NCI-H146 treated with DMSO at 0.1 percent for 48 hours (cell line): ENCODE data around the gene TMEM33.
"Not testable (repeated sequence)": the region's sequence is repeated elsewhere in the genome, so short reads cannot be mapped to it uniquely, and the experiment has no call there.

ENCODE experiments used
- DNase-seq: peaks from one replicate; lab custom pipeline; 2025; ENCODE audit not compliant: unreplicated experiment; lab: John Stamatoyannopoulos, UW

Gene TMEM33, protein sequence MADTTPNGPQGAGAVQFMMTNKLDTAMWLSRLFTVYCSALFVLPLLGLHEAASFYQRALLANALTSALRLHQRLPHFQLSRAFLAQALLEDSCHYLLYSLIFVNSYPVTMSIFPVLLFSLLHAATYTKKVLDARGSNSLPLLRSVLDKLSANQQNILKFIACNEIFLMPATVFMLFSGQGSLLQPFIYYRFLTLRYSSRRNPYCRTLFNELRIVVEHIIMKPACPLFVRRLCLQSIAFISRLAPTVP

DNA sequence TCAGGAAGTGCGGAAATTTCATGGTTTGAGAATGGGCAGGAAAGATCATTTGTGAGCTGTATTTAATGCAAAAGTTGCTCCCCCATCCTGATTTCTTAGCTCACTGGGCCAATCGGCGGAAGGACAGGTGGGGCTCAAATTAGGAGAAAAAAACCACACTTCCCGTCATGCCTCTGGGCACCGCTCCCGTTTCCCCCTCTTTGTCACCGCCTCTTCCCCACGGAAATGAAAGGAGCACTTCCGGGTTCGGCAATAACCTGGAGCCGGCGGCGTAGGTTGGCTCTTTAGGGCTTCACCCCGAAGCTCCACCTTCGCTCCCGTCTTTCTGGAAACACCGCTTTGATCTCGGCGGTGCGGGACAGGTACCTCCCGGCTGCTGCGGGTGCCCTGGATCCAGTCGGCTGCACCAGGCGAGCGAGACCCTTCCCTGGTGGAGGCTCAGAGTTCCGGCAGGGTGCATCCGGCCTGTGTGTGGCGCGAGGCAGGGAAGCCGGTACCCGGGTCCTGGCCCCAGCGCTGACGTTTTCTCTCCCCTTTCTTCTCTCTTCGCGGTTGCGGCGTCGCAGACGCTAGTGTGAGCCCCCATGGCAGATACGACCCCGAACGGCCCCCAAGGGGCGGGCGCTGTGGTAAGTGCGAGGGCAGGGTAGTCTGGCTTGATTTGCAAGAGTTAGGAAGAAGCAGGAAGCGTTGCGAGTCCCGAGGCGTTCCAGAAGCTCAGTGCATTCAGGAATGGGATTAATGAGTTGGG, at the start of gene TMEM33:
TMEM33 (plus strand) TSS at position 529 of the 751 bp plus-strand sequence; CDS start at position 585, 56 bp downstream.
- DNase-seq = peak; percentile 86

DNA sequence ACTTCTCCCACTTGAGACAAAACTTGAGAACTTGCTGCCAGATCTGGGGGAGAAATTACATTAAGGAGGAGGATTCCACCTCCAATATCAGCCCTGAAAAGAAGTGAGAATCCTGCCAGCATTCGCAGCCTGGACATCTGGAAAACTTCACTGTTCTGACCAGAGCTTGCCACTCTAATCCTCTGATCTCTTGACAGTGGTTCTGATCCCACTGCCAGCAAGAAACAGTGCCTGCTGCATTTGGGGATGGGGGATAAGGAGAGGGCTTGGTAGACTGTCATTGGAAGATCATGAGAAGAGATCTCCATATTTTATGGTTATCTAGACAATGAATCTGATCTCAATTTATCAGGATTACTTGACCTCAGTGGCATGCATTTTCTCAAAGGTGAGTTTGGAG, 49.8 kb upstream of the TMEM33 start:
- no peak for DNase-seq

DNA sequence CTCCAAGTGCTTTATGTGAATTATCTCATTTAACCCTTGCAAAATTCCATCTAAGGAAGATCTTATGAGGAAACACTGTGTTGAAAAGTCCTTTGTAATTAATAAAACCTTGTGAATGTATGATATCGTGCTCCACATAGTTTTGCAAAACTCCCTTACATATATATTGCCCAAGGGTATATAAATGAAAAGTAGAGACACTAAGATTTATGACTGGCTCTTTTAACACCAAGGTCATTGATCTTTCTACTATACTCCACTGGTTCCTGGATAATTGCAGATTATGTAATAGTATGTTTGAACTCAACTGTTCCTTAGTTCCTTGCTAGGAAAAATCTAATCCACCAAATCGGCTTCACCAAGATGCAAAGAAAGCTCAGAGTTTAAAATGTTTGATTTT, 48.0 kb upstream of the TMEM33 start:
- DNase-seq = no peak

DNA sequence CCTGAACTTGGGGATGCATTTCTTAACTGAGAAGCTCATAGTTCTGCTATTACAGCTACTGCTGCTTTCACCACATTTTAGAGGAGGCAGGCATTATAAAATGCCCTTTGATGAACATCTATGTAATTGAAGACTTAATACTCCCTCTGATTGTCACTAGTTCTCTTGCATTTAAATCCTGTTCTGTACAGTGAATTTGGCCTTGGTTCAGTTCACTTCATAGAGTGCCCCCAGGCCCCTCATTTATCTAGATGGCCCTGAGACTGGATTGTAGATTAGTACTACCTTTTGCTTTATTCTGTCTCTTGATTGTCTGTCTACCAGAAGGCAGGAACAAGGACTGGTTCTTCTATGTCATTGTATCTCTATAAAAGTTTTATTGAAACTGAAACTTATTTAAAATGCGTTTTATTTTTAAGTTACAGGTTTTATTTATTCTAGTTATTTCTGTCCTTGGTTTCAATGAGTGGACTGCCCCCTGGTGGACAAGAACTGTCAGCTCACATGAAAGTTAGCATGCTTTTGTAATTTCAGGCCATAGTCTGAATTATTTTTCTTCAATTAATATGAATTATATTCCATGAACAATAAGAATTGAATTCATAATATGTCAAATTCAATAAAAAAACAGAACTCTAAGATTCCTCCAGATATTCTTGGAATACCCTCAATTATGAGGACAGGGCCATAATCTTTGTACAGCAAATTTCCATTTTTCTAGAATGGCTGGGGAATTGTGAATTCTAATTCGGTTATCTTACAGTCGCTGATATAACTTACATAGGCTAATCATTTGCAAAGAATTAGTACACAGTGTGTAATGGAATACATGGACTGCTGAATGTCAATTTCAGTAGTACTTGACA, 47.2 kb upstream of the TMEM33 start:
- DNase-seq = no peak

DNA sequence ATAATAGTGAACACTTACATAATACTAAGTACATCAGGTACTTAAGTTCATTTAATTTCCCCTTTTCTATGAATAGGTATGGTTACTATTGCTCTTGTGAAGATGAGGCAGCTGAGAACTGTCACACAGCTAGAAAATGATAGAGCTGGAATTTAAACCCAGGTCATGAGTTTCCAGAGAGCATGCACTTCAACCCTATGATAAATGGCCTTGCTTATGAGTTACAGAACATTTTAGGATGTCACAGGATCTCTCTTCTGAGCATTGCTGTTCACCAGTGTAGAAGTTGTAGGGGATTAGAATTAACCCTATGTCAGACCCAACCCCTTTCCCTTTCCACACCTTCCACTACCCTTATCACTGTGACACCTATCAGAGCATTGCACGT, 46.5 kb upstream of the TMEM33 start:
- no peak for DNase-seq

DNA sequence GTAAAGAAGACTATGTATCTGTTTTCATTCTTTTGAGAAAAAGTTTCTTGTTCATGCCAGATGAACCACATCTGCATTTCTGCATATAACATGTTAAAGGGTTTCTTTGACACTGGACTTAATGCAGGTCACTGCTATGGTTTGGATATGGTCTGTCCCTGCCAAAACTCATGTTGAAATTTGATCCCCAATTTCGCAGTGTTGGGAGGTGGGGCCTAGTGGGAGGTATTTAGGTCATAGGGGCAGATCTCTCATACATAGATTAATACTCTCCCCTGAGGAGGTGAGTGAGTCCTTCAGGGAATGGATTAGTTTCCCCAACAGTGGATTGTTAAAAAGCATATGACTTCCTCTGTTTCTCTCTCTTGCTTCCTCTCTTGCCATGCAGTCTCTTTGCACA, 45.9 kb upstream of the TMEM33 start:
- no peak for DNase-seq

DNA sequence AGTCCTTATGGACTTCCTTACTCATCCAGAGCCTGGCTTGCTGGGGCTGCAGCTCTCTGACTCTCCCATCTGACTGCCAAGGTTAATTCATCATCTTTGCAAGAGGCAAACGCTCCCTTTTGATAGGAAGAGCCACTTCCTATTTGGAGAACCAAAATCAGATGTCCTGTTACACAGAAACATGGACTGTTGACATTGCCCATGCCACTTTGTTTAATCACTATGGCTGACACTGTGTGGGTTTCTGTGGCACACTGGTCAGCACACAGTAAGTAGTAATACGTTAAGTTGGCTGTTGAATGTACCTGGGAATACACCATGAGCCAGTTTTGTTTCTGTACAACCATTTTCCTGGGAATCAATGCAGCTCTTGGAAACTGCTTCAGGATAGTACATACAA, 45.1 kb upstream of the TMEM33 start:
- no peak for DNase-seq

DNA sequence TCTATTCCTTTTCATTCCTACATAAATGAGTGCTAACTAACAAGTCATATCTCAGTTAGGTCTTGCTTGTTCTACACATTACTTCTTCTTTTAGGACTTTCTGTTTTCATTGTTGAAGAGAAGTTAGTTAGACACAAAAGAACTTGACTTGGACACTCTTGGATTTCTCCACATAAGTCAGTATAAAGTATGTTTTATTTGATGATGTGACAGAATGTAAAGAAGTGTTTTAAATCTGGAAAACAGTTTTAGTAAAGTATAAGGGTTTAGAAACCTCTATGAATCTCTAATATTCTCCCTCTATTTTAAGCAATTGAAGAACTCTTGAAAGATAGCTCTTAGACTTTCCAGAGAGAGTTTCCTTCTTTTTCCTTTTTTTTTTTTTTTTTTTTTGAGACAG, 38.6 kb upstream of the TMEM33 start:
- no peak for DNase-seq

DNA sequence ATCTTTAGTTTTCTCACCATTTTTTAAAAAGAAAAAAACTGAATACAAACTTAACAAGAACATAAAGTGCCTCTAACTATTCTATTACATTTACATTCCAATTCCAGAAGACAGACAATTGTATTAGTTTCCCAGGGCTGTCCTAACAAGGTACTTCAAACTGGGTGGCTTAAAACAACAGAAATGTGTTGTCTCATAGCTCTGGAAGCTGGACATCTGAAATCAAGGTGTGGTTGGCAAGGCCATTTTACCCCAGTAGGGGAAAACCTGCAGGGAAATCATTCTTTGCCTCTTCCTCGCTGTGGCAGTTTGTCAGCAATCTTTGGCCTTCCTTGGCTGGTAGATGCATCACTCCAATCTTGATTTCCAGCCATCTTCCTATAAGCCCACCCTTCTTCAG, 37.5 kb upstream of the TMEM33 start:
- DNase-seq = no peak

DNA sequence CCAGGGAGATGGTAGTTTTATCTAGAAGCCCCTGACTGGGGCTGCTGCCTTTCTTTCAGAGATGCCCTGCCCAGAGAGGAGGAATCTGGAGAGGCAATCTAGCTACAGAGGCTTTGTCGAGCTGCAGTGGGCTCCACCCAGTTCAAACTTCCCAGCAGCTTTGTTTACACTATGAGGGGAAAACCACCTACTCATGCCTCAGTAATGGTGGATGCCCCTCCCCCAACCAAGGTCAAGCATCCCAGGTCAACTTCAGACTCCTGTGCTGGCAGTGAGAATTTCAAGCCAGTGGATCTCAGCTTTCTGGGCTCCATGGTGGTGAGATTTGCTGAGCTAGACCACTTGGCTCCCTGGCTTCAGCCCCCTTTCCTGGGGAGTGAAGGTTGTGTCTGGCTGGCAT, 26.1 kb upstream of the TMEM33 start:
- DNase-seq = not testable (repeated sequence)

DNA sequence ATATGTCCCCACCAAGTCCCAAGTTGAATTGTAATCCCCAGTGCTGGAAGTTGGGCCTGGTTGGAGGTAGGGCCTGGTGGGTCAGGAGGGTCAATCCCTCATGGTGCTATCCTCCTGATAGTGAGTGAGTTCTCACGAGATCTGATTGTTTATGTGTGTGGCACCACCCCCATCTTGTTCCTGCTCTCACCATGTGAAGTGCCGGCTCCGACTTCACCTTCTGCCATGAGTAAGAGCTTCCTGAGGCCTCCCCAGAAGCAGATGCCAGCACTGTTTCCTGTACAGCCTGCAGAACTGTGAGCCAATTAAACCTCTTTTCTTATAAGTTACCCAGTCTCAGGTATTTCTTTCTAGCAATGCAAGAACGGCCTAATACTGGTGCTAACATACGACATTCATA, 22.7 kb upstream of the TMEM33 start:
- DNase-seq = no peak

DNA sequence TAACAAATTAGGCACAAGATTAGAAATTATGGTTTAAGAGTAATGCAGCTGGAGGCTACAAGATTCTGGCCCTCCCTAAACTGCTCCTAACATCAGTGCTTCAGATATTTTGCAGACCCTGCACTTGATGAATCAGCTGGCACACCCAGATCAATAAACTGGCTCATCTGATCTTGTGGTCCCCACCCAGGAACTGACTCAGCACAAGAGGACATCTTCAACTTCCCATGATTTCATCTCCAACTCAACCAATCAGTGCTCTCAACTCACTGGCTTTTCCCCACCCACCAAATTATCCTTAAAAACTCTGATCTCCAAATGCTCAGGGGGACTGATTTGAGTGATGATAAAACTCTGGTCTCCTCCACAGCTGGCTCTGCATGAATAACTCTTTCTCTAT, 21.7 kb upstream of the TMEM33 start:
- no peak for DNase-seq

DNA sequence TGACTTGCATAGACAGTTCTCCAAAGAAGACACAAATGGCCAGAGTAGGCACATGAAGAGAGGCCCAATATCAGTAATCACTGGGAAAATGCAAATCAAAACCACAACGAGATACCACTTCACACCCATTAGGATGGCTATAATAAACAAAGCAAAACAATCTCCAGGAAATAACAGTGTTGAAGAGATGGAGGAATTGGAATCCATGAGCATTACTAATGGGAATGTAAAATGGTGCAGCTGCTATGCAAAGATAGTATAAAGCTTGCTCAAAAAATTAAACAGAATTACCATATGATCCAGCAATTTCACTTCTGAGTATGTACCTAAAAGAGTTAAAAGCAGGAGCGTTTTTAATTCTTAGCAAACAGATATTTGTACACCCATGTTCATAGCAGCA, 17.0 kb upstream of the TMEM33 start:
- no peak for DNase-seq

DNA sequence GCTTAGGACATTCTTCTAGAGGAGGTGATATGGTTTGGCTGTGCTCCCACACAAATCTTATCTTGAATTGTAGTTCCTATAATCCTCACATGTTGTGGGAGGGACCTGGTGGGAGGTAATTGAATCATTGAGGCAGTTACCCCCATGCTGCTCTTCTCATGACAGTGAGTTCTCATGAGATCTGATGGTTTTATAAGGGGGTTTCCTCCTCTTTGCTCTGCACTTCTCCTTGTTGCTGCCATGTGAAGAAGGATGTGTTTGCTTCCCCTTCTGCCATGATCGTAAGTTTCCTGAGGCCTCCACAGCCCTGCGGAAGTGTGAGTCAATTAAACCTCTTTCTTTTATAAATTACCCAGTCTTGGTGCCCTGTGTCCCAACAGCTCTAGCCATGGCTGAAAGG, 14.8 kb upstream of the TMEM33 start:
- not testable (repeated sequence) for DNase-seq

DNA sequence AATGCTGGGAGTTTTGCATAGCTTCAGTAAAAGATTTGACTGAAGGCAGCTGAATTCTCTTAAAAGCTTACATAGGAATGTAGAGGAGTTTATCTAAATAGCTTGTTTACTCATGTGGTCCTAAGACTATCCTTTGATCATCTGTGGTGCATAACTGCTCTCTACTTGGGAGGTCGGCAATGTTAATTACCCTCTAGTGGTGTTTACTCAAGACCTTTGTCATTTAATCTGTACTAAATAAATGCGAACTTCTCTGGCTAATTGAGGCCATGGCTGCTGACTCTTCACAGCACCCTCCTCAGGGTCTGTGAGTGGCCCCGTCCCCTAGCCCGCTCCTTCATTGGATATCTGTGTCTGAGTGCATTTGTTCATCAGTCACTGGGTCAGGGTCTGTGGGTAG, 13.8 kb upstream of the TMEM33 start:
- DNase-seq = no peak

DNA sequence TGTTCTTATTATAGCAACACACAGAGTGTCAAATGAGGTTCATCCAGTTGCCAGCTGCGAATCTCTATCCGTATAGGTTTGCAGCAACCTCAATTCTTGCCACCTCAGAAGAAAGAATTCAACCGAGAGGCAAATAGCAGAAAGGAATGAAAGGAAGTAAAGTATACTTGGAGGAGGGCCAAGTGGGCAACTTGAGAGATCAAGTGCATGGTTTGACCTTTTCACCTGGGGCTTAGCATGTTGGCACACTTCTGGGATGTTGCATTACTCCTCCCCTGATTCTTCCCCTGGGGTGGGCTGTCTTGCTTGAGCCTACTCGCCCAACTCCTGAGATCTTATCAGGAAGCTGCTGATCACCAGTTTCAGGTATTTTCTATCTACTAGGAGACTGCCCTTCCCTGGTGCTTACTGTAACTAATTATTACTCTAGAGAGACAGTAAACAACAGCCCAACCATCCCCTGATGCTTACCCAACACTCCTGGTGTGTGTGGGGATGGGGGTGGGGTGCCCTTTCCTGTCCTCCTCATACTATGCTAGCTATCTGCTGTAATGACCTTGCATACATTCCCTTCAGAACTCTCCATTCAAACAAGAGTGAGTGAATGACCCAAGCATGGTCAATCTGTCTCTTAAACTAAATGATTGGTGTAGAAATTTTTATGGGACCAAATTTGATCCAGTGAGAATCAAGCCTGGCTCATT, 7.3 kb upstream of the TMEM33 start:
- no peak for DNase-seq

DNA sequence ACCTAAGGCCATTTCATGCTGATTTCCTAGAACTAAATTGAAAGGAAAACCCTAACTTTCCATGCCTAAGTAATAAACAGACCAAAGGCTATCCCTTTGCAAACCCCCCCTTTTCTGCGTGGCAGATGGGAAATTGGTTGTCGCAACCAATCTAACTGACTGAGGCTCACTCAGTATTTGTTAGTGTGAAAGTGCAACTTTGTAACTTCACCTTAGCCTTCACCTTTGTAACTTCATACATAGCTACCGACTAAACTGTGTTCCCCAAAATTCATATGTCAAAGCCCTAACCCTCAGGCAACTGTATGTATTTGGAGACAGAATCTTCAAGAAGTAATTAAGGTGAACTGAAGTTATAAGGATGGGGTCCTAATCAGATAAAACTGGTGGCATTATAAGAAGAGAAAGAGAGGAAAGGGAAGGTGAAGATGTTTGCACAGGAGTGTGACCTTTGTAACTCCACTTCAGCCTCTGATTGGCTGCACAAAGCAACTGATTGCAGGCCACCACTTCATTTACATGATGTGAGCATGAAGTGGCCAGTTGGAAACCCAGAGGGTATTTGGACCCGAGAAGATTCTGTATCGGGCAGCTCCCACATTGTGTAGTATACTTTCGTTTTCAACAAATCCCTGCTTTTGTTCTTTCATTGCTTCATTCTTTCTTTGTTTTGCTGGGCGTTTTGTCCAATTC, 4.9 kb upstream of the TMEM33 start:
- DNase-seq = no peak

DNA sequence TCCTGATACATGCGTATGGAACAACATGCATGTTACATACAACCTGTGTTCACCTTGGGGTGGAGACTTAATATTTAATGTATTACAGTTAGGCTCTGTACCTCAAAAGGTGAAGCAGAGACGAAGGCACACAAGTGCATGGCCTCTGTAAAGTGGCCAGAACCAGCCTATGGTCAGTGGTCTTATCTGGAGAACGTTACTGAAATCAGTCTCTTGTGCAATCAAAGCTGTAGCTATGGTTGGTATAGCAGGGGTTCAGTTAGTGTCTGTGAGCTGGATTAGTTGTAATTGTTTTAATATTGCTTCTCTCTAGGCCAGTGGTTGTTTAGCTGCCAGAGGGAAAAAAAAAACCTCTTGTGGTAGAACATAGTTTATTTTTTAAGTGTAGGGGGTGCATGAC, 2.2 kb upstream of the TMEM33 start:
- DNase-seq = no peak

DNA sequence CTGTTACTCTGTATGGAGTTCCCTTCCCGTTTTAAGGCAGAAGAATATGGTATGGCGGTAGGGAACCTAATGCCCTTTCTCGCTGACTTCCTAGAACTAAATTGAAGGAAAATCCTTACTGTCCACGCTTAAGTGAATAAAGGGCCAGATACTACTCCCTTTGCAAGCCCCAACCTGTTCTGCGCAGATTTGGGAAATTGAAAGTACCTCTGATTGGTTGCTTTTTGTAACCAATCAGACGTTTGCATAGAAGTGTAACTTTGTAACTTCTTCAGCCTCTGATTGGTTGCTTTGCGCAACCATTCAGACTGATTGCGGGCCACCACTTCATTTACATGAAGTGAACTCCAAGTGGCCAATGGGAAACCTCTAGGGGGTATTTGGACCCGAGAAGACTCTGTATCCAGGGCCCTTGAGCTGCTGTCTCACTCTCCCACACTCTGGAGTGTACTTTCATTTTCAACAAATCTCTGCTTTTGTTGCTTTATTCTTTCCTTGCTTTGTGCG, 1.2 kb upstream of the TMEM33 start:
- DNase-seq = no peak

DNA sequence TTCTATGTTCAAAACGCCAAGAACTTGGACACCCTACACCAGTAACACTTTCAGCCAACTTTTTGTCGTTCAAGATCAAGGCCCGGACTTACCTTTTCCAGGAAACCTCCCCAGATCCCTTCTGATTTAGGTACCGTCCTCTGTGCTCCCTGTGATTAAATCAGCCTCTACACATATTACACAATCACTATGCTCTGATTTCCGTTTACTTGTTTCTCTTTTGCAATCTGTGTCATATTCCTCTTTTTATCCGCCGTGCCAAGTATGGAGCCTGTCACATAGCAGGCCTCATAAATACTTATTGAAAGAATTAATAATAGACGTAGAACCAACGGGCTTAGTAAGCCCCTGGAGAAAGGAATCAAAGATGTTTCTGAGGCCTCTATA, 722 bp upstream of the TMEM33 start:
- DNase-seq = no peak

DNA sequence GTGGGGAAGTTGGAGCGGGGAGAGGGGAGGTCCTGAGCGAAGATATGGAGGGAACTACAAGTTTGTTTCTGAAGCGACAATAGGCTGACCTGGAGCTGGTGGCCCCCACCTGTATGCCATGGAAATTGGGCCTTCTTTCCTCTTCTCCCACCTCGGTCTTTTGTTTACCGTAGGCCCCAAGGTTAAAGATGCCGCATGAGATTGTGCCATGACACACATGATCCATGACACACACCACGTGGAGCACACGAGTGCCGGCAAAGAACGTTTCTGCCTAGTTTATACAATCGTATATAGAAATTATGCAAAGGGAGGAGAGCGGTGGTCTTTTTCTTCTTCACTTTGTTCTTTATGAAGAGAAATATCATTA, 408 bp downstream of the TMEM33 start:
- peak; percentile 26 for DNase-seq
